NCI-H82 treated with DMSO at 0.1 percent for 48 hours (cell line): ENCODE measurements around the gene TNK1.

ENCODE experiments used
- DNase-seq: peaks from one replicate; lab custom pipeline; 2025; ENCODE audit not compliant: unreplicated experiment; lab: John Stamatoyannopoulos, UW

Gene TNK1

GRCh38 chr17:7431231-7431630 is 50.3 kb downstream of the TNK1 start:
- no peak for DNase-seq

GRCh38 chr17:7432296-7432695 is 51.4 kb downstream of the TNK1 start:
- DNase-seq: no peak

GRCh38 chr17:7435676-7436555 is 55.0 kb downstream of the TNK1 start:
- no peak for DNase-seq

GRCh38 chr17:7436556-7437368 is 55.9 kb downstream of the TNK1 start:
- DNase-seq: peak; percentile 47

- DNase-seq: no peak
Measured at GRCh38 chr17:7437369-7437863, 56.5 kb downstream of the TNK1 start.

GRCh38 chr17:7437950-7438614 is 57.2 kb downstream of the TNK1 start:
- no peak for DNase-seq

GRCh38 chr17:7438656-7439460 is 58.0 kb downstream of the TNK1 start:
- no peak for DNase-seq
